OCI-LY7 (cell line): Measurements from ENCODE around the gene PIK3CG.

ENCODE experiments used
- CTCF ChIP-seq: fragments of 200-600 bp; sonication (generic); conservative IDR thresholded peaks from 2 replicates; pipeline ENCODE4 v1.5.1; 2014; ENCODE audit warnings: mild to moderate bottlenecking, antibody characterized with exemption, low read length, moderate library complexity, mixed read lengths
- EZH2phosphoT487 ChIP-seq: fragments of 200-600 bp; sonication (generic); IDR thresholded peaks from 2 replicates; pipeline ENCODE4 v1.6.1; 2018; ENCODE audit warnings: low read depth, borderline replicate concordance, mild to moderate bottlenecking, mixed run types, antibody characterized with exemption, low read length, moderate library complexity, mixed read lengths

DNA sequence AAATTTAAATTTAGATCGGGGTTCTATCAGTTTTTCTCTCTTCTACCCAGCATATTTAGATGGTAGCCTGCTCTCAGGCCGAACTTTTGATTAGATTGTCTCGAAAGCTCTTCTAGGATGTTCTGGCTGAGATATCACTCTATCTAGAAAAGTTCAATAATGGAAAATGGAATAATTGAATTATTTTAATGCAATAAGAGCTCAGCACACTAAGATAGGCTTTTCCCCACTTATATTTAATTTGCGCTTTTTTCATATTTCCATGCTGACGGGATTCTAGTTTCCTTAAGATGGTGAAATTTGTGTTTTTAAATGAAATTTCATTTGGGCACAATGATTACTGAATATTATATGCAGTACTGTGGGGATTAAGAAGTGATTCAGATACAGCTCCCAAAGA, 73.7 kb downstream of the PIK3CG start:
- TF ChIP-seq CTCF: no peak
- TF ChIP-seq EZH2phosphoT487: no peak
